BLaER1 (cell line): ENCODE results near the gene RIN3.

Experiments
- H3K27ac ChIP-seq: shearing (Covaris generic); formaldehyde crosslinking; 2 replicates; pipeline ENCODE4 v1.8.1; 2022
- H3K27me3 ChIP-seq: shearing (Covaris generic); formaldehyde crosslinking; 2 replicates; pipeline ENCODE4 v1.8.1; 2022
- H3K36me3 ChIP-seq: shearing (Covaris generic); formaldehyde crosslinking; 2 replicates; pipeline ENCODE4 v1.8.1; 2022
- H3K4me1 ChIP-seq: shearing (Covaris generic); formaldehyde crosslinking; 2 replicates; pipeline ENCODE4 v1.8.1; 2022
- H3K4me2 ChIP-seq: shearing (Covaris generic); formaldehyde crosslinking; 2 replicates; pipeline ENCODE4 v1.8.1; 2022
- H3K4me3 ChIP-seq: shearing (Covaris generic); formaldehyde crosslinking; 2 replicates; pipeline ENCODE4 v1.8.1; 2022
- H3K9ac ChIP-seq: shearing (Covaris generic); formaldehyde crosslinking; 2 replicates; pipeline ENCODE4 v1.8.1; 2022
- H3K9me3 ChIP-seq: shearing (Covaris generic); formaldehyde crosslinking; 2 replicates; pipeline ENCODE4 v1.8.1; 2022
- H4K20me1 ChIP-seq: shearing (Covaris generic); formaldehyde crosslinking; 2 replicates; pipeline ENCODE4 v1.8.1; 2022
- Cebpa-rat ChIP-seq: shearing (Covaris generic); IDR thresholded peaks from 2 replicates; pipeline ENCODE4 v1.8.1; 2022

The RIN3 gene

DNA sequence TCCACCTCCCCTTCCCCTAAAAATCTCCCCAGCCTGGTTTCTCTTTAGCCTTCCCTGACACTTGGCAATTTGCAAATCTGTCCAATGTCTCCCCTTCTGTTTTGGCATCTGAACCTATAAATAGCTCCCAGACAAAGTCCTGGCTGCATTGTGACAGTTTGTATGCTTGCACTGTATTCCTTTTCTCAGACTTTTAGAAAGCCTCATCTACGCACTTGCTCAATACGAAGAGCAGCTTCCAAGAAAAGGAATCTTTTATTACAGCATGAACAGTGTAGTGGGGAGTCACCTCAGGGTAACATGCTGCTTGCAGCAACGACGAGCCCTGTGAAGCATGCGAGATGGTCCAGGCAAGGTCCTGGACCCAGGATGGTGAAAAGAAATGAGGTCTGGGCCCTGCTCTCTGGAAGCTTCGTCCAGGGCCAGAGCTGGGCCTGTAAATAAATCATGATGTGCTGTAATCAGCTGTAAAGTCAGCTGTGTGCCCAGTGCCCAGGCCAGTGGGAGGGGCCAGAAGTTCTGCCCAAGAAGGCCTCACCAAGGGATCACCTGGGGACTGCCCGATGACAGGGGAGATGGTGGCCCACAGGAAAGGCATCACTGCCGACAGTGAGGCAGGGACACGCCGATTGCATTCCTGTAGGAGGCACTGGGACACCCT, 88.3 kb downstream of the RIN3 start:
- peaks cover 7% of the 10 kb centered on the region; the same call in 1 of the 2 replicates for H4K20me1 ChIP-seq
- H3K4me3 ChIP-seq = no peak overlapping the region
- no peak overlapping the region for H3K27ac ChIP-seq
- no peak overlapping the region for H3K9ac ChIP-seq
- H3K9me3 ChIP-seq = peaks cover 6% of the 10 kb centered on the region; the same call in 1 of the 2 replicates
- H3K4me2 ChIP-seq = no peak overlapping the region
- TF ChIP-seq Cebpa-rat = no peak
- no peaks in the 10 kb centered on the region for H3K36me3 ChIP-seq
- H3K27me3 ChIP-seq = no peaks in the 10 kb centered on the region
- H3K4me1 ChIP-seq = peaks cover 28% of the 10 kb centered on the region

DNA sequence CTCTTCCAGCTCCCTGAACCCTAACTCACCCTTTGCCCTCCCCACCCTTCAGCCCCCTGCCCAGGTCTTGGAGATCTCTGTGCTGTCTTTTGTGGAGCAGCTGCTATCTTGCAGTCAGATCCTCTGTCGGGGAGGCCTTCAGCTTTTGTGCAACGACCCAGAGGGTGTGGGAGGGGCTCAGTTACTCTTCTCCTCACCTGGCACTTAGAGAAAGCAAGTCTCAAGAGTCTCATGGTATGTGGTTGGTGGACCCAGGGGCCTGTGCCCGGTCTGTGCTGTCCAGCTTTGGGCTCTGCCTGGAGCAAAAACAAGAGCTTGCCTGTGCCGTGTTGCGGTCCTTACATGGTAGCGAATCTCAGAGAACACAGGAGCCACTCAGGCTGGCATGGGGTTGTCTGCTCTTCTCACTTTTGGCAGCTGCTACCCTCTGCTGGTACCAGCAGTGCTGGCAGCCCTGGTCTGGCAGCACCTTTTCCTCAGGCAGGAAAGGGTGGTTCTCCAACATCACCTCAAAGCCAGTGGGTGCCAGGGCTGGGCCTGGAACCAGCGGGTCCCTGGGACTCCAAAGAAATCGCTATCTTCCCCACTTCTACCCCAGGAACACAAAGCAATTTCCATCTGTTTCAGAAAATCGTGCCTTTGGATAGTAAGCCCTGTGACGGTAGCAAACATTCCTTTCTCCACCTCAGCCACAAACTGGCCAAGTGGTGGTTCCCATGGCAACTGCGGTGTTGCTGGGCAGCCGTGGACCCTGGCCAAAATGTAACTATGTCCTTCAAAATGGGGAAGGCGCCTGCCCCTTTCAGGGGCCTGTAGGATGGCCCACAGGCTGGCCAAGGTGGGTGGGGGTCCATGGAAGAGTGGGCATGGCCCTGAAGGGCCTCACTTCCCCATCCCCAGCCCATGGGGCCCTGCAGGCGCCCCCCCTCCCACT, 90.0 kb downstream of the RIN3 start:
- Histone ChIP-seq H3K4me1 (peaks cover 28% of the 10 kb centered on the region), H3K27ac (no peak overlapping the region), H4K20me1 (peaks cover 7% of the 10 kb centered on the region; the same call in 1 of the 2 replicates), H3K9ac (no peak overlapping the region), H3K9me3 (peaks cover 12% of the 10 kb centered on the region), H3K4me2 (no peak overlapping the region), H3K36me3 (no peaks in the 10 kb centered on the region), H3K4me3 (no peak overlapping the region), H3K27me3 (no peaks in the 10 kb centered on the region)
- TF ChIP-seq Cebpa-rat = no peak

DNA sequence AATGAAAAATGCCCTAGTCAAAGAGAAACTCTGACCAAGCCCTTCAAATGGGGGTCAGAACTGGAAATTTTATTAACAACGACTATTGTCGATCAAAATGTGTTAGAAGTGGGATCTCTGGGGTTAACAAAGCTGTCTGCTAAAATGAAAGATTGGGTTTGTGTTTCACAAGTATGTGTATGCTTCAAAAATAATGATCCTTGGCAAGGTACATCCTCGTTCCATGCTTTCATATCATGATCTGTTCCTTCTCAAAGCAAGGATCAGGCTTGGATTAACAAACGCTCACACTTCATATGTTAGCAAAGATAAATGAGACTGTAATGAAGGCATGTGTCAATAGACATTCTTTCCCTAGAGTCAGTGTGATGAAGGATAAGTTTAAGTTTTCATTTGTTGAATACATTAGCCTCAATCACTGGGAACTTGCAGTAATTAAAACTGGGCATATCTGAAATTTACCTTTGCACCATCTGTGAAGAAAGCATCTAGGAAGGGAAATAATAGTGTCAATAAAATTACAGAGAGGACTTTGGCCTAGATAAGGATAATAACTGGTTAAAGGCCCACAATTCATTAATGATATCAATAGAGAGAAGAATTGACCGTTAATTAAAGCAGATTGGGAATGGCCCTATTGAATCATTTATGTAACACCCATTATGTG, 91.8 kb downstream of the RIN3 start:
- no peak for TF ChIP-seq Cebpa-rat
- H3K36me3 ChIP-seq = no peaks in the 10 kb centered on the region
- H3K9me3 ChIP-seq = peaks cover 12% of the 10 kb centered on the region
- no peaks in the 10 kb centered on the region; the same call in 1 of the 2 replicates for H4K20me1 ChIP-seq
- no peaks in the 10 kb centered on the region for H3K27me3 ChIP-seq
- H3K9ac ChIP-seq = no peak overlapping the region
- H3K4me2 ChIP-seq = no peak overlapping the region
- no peak overlapping the region for H3K27ac ChIP-seq
- peaks cover 14% of the 10 kb centered on the region for H3K4me1 ChIP-seq
- H3K4me3 ChIP-seq = no peak overlapping the region

DNA sequence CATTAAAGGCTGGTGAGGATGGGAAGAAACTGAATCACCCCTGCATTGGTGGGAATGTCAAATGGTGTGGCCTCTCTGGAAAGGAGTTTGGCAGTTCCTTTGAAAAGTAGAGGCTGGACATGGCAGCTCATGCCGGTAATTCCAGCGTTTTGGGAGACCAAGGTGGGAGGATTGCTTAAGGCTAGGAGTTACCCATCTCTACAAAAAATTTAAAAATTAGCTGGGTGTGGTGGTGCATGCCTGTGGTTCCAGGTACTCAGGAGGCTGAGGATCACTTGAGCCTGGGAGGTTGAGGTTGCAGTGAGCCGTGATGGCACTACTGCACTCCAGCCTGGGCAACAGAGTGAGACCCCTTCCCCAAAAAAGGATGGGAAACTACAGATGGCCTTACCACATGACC, 93.7 kb downstream of the RIN3 start:
- no peaks in the 10 kb centered on the region for H3K4me1 ChIP-seq
- H3K4me3 ChIP-seq = no peak overlapping the region
- no peak overlapping the region for H3K9ac ChIP-seq
- H3K27me3 ChIP-seq = no peaks in the 10 kb centered on the region
- H3K36me3 ChIP-seq = no peaks in the 10 kb centered on the region
- H3K27ac ChIP-seq = no peak overlapping the region
- peaks cover 17% of the 10 kb centered on the region for H3K9me3 ChIP-seq
- no peaks in the 10 kb centered on the region; the same call in 1 of the 2 replicates for H4K20me1 ChIP-seq
- TF ChIP-seq Cebpa-rat = no peak
- no peak overlapping the region for H3K4me2 ChIP-seq

DNA sequence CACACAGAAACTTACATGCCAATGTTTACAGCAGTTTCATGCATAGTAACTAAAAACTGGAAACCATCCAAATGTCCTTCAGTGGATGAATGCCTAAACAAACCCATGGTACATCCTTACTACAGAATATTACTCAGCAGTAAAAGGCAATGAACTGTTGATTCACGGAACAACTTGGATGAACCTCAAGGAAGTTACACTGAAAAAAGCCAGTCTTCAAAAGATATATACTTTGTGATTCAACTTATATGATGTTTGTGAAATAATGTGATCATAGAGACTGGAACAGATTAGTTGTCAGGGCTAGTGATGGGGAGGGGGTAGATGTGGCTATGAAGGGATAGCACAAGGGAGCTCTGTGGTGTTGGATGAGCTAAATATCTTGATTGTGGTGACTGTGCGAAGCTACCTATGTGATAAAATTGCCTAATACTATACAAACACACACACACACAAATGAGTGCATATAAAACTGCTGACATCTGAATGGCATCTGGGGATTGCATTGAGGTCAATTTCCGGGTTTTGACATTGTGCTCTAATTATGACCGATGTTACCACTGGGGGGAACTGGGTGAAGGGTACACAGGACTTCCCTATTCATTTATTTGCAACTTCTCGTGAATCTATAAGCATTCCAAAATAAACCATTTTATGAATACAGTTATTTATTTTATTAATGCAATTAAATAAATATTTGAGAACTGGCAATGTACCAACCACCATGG, 94.3 kb downstream of the RIN3 start:
- Histone ChIP-seq H3K27me3 (no peaks in the 10 kb centered on the region), H3K27ac (no peak overlapping the region), H3K4me3 (no peak overlapping the region), H3K36me3 (no peaks in the 10 kb centered on the region), H3K9ac (no peak overlapping the region), H3K9me3 (peaks cover 17% of the 10 kb centered on the region), H4K20me1 (no peaks in the 10 kb centered on the region; the same call in 1 of the 2 replicates), H3K4me2 (no peak overlapping the region), H3K4me1 (no peaks in the 10 kb centered on the region)
- no peak for TF ChIP-seq Cebpa-rat

DNA sequence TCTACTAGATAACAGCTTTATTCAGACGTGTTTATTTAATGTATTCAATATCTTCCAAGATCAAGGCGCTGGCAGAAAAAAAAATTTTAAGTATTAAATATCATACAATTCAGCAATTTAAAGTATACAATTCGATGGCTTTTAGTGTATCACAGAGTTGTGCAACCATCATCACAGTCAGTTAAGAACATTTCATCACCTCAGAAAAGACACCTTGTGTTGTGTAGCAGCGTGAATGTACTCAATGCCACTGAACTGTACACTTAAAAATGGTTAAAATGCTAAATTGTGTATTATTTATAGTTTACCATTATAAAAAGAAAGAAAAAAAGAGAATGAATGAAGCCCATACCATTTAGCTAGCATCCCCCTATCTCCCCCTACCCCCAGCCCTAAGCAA, 96.4 kb downstream of the RIN3 start:
- TF ChIP-seq Cebpa-rat = no peak
- Histone ChIP-seq H3K36me3 (peaks cover 4% of the 10 kb centered on the region; the same call in 1 of the 2 replicates), H3K4me1 (peaks cover 10% of the 10 kb centered on the region), H3K27me3 (no peaks in the 10 kb centered on the region), H3K9ac (no peak overlapping the region), H4K20me1 (peaks cover 11% of the 10 kb centered on the region; the same call in 1 of the 2 replicates), H3K9me3 (peaks cover 17% of the 10 kb centered on the region), H3K4me3 (no peak overlapping the region), H3K4me2 (no peak overlapping the region), H3K27ac (no peak overlapping the region)

DNA sequence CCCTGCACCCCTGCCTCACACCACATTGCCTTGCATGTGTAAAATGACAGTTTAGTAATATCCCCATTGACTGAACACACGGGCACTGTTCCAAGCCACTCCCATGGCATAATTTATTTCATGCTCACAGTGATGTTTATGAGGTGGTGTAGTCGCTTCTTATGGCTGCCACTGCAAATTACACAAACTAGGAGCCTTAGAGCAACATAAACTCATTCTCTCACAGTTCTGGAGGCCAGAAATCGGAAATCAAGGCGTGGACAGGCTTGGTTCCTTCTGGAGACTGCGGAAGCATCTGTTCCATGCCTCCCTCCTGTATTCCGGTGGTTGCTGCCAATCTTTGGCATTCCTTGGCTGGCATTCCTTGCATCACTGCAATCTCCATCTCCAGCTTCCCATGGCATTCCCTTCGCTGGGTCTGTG, 97.3 kb downstream of the RIN3 start:
- Histone ChIP-seq H4K20me1 (peaks cover 18% of the 10 kb centered on the region; the same call in 1 of the 2 replicates), H3K27me3 (no peaks in the 10 kb centered on the region), H3K27ac (no peak overlapping the region), H3K9ac (no peak overlapping the region), H3K4me2 (no peak overlapping the region), H3K36me3 (peaks cover 4% of the 10 kb centered on the region; the same call in 1 of the 2 replicates), H3K4me1 (peaks cover 19% of the 10 kb centered on the region), H3K9me3 (peaks cover 17% of the 10 kb centered on the region), H3K4me3 (no peak overlapping the region)
- no peak for TF ChIP-seq Cebpa-rat

DNA sequence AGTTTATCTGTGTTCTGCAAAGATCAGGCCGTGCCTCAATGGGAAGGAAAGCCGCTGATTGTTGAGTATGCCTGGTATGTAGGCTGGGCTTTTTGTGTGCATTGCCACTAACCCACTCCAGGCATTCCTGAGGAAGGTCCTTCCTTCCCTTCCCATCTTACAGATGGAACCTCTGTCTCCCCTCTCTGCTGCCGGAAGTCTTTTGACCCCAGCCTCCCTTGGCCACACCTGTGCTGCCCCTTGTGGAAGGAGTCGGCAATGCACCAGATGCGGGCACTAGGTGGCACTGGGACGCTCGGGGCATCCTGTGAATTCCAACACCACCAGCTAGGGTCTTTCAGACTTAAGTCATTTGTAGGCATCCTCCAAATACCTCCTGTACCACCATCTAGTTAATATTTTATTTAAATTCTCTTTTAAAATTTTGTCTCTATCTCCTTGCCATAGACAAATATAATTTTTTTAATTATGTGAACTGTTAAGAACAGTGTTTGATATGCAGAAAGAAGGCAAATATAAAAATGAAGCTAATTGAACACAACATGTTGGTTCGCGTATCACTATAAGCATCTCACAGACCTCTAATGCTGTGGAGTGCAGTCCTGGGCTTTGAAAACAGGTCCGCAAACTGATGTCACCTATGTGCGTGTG, 99.6 kb downstream of the RIN3 start:
- Histone ChIP-seq H3K9ac (no peak overlapping the region), H4K20me1 (peaks cover 18% of the 10 kb centered on the region; the same call in 1 of the 2 replicates), H3K27ac (no peak overlapping the region), H3K4me3 (no peak overlapping the region), H3K4me1 (peaks cover 25% of the 10 kb centered on the region), H3K9me3 (0 out of 2 replicates have a peak, but pooled peaks cover 5% of the 10 kb centered on the region), H3K27me3 (no peaks in the 10 kb centered on the region), H3K36me3 (peaks cover 4% of the 10 kb centered on the region; the same call in 1 of the 2 replicates), H3K4me2 (no peak overlapping the region)
- no peak for TF ChIP-seq Cebpa-rat
